Neural progenitor cell (in vitro differentiated cells): Measurements from ENCODE around the gene COQ5.

Source experiments
- EZH2 ChIP-seq: fragments of 200-600 bp; sonication (generic); IDR thresholded peaks from 2 replicates; pipeline ENCODE4 v1.6.1; 2017; ENCODE audit warnings: antibody characterized with exemption, mild to moderate bottlenecking, moderate library complexity
- EZH2phosphoT487 ChIP-seq: fragments of 200-600 bp; sonication (generic); IDR thresholded peaks from 2 replicates; pipeline ENCODE4 v1.6.1; 2017; ENCODE audit warnings: antibody characterized with exemption
- TF ChIP-seq, protein P1 (sequence below): fragments of 200-600 bp; sonication (generic); IDR thresholded peaks from 2 replicates; pipeline ENCODE4 v1.5.1; 2017; ENCODE audit warnings: antibody characterized with exemption, mild to moderate bottlenecking

DNA sequence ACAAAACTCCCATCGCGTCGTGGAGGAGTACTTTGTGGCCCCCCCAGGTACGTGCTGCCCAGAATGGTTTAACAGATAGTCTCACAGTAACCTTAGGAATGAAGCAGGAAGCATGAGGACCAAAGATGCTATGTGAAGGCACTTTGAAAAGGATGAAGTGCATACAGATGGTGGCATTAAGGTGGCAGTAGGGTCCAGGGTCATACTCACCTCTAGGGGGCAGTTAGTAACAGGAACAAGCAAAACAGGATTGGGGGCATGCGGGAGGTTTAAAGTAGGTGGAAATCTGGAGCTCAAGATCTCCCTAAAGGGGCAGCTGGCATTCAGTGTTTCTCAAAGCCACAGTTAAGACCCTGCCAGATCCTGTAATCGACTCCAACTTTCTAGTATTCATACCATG, 71.8 kb downstream of the COQ5 start:
- TF ChIP-seq, protein P1, sequence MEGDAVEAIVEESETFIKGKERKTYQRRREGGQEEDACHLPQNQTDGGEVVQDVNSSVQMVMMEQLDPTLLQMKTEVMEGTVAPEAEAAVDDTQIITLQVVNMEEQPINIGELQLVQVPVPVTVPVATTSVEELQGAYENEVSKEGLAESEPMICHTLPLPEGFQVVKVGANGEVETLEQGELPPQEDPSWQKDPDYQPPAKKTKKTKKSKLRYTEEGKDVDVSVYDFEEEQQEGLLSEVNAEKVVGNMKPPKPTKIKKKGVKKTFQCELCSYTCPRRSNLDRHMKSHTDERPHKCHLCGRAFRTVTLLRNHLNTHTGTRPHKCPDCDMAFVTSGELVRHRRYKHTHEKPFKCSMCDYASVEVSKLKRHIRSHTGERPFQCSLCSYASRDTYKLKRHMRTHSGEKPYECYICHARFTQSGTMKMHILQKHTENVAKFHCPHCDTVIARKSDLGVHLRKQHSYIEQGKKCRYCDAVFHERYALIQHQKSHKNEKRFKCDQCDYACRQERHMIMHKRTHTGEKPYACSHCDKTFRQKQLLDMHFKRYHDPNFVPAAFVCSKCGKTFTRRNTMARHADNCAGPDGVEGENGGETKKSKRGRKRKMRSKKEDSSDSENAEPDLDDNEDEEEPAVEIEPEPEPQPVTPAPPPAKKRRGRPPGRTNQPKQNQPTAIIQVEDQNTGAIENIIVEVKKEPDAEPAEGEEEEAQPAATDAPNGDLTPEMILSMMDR: peak; percentile 51
- TF ChIP-seq EZH2: no peak
- no peak for TF ChIP-seq EZH2phosphoT487
